Putamen (tissue), 1 donor: ENCODE data around the gene CCNB1.
A peak's percentile ranks its signal among the peaks of the same experiment; 100 is the strongest.
"Not testable (repeated sequence)": the region's sequence is repeated elsewhere in the genome, so short reads cannot be mapped to it uniquely, and the experiment has no call there.

Experiments
- DNase-seq: peaks from one replicate; pipeline ENCODE4 v3.0.0-alpha.2; 2016; ENCODE audit warnings: low spot score

The CCNB1 gene

GRCh38 chr5:69166686-69167492 lies at the start of gene CCNB1:
TSS of gene CCNB1 (plus strand) at chr5:69167150. CDS start at chr5:69167263, 113 bp downstream.
- DNase-seq, result peak; percentile 97

DNA sequence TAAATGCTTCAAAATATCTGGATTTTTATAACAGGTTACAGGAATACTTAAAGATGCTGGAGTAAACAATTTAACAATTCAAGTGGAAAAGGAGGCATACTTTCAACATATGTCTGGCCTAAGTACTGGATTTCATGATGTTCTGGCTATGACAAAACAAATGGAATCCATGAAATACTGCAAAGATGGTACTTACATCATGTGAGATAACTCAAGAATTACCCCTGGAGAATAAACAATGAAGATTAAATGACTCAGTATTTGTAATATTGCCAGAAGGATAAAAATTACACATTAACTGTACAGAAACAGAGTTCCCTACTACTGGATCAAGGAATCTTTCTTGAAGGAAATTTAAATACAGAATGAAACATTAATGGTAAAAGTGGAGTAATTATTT lies 37.5 kb upstream of the CCNB1 start:
- DNase-seq, result no peak

GRCh38 chr5:69130241-69130640 lies 36.7 kb upstream of the CCNB1 start:
- no peak for DNase-seq

DNA sequence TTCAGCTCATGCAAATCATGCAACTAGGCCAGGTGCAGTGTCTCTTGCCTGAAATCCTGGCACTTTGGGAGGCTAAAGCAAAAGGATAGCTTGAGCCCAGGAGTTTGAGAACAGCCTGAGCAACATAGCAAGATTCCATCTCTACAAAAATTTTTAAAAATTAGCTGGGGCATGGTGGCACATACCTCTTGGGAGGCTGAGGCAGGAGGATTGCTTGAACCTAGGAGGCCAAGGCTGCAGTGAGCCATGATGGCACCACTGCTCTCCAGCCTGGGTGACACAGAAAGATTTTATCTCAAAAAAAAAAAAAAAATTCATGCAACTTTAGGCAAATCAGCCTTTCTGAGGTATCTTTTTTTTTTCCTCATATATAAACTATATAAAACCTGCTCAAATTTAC lies 35.6 kb upstream of the CCNB1 start:
- no peak for DNase-seq

DNA sequence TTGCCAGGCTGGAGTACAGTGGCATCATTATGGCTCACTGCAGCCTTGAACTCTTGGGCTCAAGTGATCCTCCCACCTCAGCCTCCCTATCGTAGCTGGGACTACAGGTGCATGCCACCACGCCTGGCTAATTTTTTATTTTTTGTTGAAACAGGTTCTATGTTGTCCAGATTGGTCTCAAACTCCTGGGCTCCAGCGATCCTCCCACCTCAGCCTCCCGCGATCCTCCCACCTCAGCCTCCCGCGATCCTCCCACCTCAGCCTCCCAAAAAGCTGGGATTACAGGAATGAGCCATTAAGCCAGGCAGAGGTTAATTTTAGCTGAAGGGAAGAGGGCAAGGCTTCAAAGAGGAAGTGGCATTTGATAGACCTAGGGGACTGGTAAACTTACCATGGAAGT lies 32.8 kb upstream of the CCNB1 start:
- DNase-seq, result no peak

DNA sequence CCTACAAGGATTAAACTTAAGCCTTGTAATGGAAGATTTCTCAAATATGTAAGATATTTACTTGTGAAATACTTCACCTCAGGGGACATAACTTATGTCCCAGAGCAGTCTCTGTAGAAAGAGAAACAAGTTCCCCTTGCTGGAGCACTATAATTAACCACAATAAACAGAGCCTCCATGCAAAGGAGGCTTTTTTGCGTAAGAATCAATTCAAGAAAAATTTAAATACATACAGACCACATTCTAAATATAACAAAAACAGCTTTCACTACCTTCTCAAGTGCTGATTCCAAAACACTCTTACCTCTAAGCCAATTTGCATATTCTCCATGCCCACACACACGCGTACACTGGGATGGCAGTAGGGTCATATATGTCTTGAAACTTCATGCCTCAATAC lies 30.7 kb upstream of the CCNB1 start:
- DNase-seq, result no peak

DNA sequence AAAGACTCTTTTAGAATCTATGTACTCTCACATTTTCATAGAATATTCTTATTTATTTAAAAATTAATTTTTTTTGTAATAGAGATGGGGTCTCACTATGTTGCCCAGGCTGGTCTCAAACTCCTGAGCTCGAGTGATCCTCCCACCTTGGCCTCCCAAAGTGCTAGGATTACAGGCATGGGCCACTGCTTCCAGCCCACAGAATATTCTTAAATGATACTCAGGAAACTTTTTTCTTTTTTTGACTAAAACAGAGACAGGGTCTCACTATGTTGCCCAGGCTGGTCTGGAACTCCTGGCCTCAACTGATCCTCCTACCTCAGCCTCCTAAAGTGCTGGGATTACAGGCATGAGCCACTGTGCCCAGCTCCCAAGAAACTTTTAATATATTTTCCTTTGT lies 29.7 kb upstream of the CCNB1 start:
- not testable (repeated sequence) for DNase-seq

- DNase-seq, result no peak
Observed at GRCh38 chr5:69137807-69138206, 29.1 kb upstream of the CCNB1 start.

DNA sequence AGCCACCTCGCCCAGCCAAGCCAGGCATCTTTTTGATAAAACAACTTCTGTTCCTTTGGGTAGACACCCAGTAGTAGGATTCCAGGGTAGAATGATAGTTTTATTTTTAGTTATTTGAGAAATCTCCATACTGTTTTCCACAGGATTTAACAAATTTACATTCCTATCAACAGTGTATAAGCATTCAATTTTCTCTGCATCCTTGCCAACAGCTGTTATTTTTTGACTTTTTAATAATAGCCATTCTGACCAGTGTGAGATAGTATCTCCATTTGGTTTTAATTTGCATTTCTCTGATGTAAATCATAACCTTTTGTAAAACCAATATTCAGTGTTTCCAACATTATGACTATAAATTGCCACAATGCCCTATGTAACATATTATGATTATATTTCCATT lies 28.2 kb upstream of the CCNB1 start:
- DNase-seq, result no peak

- not testable (repeated sequence) for DNase-seq
Observed at GRCh38 chr5:69140239-69140638, 26.7 kb upstream of the CCNB1 start.

DNA sequence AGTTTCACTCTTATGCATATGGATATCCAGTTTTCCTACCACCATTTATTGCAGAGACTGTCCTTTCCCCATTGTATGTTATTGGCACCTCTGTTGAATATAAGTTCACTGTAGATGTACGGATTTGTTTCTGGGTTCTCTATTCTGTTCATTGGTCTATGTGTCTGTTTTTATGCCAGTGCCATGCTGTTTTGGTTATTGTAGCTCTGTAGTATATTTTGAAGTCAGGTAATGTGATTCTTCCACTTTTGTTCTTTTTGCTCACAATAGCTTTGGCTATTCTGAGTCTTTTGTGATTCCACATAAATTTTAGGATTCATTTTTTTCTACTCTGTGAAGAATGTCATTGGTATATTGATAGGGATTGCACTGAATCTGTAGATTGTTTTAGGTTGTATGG lies 26.1 kb upstream of the CCNB1 start:
- DNase-seq, result no peak

GRCh38 chr5:69148576-69148975 lies 18.4 kb upstream of the CCNB1 start:
- DNase-seq, result not testable (repeated sequence)

DNA sequence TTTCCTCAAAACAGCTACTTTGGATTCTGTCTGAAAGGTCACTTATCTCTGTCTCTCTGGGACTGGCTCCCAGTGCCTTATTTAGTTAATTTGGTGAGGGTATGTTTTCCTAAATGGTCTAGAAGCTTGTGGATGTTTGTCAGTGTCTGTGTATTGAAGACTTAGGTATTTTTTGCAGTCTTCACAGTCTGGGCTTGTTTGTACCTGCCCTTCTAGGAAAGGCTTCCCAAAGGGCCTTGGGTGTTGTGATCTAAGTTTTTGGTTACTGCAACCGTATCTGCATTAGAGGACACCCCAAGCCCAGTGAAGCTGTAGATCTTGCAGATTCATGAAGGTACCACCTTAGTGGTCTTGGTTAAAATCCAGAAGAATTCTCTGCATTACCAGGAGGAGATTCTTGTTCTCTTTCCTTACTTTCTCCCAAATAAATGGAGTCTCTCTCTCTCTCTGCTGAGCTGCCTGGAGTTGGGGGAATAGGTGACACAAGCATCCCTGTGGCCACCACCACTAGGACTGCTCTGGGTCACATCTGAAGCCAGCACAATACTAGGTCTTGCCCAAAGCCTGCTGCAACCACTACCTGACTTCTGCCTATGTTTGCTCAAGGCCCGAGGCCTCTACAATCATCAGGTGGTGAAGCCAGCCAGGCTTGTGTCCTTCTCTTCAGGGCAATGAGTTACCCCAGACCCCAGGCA lies 17.8 kb upstream of the CCNB1 start:
- no peak for DNase-seq

GRCh38 chr5:69149676-69150010 lies 17.3 kb upstream of the CCNB1 start:
- no peak for DNase-seq

DNA sequence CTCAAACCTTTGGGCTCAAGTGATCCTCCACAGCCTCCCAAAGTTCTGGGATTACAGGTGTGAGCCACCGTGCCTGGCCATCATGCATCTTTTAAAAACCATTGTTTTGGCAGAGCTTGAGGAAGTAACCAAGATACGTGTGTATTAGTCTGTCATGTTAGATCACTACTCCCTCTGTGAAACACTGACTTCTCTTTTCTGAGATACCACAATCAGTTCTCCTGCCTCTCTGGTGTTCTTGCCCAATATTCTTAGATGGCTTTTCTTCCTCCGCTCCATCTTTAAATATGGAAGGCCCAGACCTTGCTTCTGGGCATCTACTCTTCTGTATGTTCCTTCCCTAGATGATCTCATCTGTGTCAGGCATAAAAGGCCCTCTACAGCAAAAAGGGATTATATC lies 14.2 kb upstream of the CCNB1 start:
- no peak for DNase-seq

DNA sequence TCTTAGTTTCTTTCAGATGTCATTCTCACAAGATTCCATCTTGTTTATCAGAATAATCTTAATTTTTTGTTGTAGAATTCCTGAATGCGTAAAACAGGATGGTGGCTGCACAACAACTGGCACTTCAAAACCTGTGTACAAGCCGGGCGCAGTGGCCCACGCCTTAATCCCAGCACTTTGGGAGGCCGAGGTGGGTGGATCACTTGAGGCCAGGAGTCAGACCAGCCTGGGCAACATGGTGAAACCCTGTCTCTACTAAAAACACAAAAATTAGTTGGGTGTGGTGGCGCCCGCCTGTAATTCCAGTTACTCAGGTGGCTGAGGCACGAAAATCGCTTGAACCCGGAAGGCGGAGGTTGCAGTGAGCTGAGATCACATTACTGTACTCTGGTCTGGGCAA lies 10.5 kb upstream of the CCNB1 start:
- DNase-seq, result no peak

GRCh38 chr5:69158039-69158438 lies 8.9 kb upstream of the CCNB1 start:
- no peak for DNase-seq

GRCh38 chr5:69160651-69161050 lies 6.3 kb upstream of the CCNB1 start:
- DNase-seq, result no peak

DNA sequence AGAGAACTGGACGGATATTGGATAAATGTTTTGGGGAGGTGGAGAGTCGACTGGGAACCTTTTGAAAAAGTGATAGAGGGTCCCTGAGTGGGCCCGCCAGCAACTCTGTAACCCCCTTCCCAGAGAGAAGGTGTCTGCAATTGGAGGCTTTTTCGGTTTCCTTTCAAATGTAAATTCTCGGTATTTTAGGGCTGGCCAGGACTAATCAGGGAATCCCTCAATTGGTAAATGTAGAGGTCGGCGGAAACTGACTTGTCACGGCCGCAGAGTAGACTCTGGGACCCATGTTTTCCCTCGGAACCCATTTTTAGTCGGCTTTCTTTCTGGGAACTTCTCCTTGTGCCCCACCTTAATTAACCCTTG lies 524 bp downstream of the CCNB1 start:
- no peak for DNase-seq

GRCh38 chr5:69167929-69168328 lies 979 bp downstream of the CCNB1 start:
- no peak for DNase-seq

GRCh38 chr5:69170495-69170894 lies 3.5 kb downstream of the CCNB1 start:
- DNase-seq, result no peak

DNA sequence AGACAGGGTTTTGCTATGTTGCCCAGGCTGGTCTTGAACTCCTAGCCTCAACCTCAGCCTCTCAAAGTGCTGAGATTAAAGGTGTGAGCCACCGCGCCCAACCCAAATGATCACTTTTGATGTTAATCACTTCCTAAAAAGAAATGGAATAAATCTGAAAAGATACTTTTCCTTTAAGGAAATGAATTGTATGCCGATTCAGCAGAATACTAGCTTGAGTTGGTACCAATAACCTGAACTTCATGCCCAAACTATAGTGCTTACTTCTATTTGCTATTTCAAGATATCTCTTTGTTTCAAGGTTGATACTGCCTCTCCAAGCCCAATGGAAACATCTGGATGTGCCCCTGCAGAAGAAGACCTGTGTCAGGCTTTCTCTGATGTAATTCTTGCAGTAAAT lies 4.0 kb downstream of the CCNB1 start:
- no peak for DNase-seq

- DNase-seq, result not testable (repeated sequence)
Observed at GRCh38 chr5:69181659-69182293, 14.8 kb downstream of the CCNB1 start.
